Keratinocyte (primary cell): ENCODE data around the gene ITGA11. TPM values are rescaled to one million over a fixed set of nuclear protein-coding genes. Genes with fewer than 3 reads are reported as not detected.

ENCODE experiments used
- DNase-seq: peaks from one replicate; pipeline ENCODE4 v3.0.0-alpha.2; 2011; ENCODE audit warnings: low read depth, missing footprints, low spot score
- FAIRE-seq: peaks from 2 replicates; lab custom pipeline; 2011; peaks lifted over from hg19 to GRCh38; lab: Jason Lieb, UNC
- H2AFZ ChIP-seq: 2 replicates; pipeline ENCODE4 v1.6.0; 2012; ENCODE audit warnings: low read length, control low read depth, inconsistent platforms; ENCODE audit not compliant: control insufficient read depth
- H3K27ac ChIP-seq: 2 replicates; pipeline ENCODE4 v1.5.1; 2011; ENCODE audit warnings: low read length; ENCODE audit not compliant: control insufficient read depth, insufficient read depth
- H3K27me3 ChIP-seq: 3 replicates; pipeline ENCODE4 v1.6.0; 2011; ENCODE audit warnings: low read length; ENCODE audit not compliant: control insufficient read depth, insufficient read depth; ENCODE audit errors: extremely low read depth
- H3K36me3 ChIP-seq, 2 experiments: 2 replicates in 1 of 2; 3 replicates in 1 of 2; pipeline ENCODE4 v1.5.1; 2011; ENCODE audit warnings: low read length in 2 of 2, mild to moderate bottlenecking in 1 of 2; ENCODE audit not compliant: control insufficient read depth in 2 of 2, insufficient read depth in 2 of 2; ENCODE audit errors: extremely low read depth in 1 of 2
- H3K4me1 ChIP-seq: 3 replicates; pipeline ENCODE4 v1.5.1; 2011; ENCODE audit warnings: low read length; ENCODE audit not compliant: control insufficient read depth, insufficient read depth; ENCODE audit errors: extremely low read depth
- H3K4me2 ChIP-seq: 3 replicates; pipeline ENCODE4 v1.6.0; 2011; ENCODE audit warnings: low read depth, low read length; ENCODE audit not compliant: control insufficient read depth, insufficient read depth; ENCODE audit errors: extremely low read depth
- H3K4me3 ChIP-seq, 3 experiments: fragments of 200-600 bp in 1 of 3; sonication (generic) in 1 of 3; 2 replicates in 2 of 3; 3 replicates in 1 of 3; pipeline ENCODE4 v1.5.1; 2011 to 2016; ENCODE audit warnings: low read length in 3 of 3, mild to moderate bottlenecking in 3 of 3, control low read depth in 2 of 3, inconsistent platforms in 1 of 3, low read depth in 1 of 3, mixed read lengths in 1 of 3, mixed run types in 1 of 3, moderate library complexity in 1 of 3; ENCODE audit not compliant: control insufficient read depth in 2 of 3, insufficient read depth in 2 of 3; ENCODE audit errors: extremely low read depth in 1 of 3
- H3K79me2 ChIP-seq: 2 replicates; pipeline ENCODE4 v1.6.0; 2012; ENCODE audit warnings: low read length; ENCODE audit not compliant: control insufficient read depth, insufficient read depth
- H3K9ac ChIP-seq: 3 replicates; pipeline ENCODE4 v1.6.0; 2011; ENCODE audit warnings: low read length; ENCODE audit not compliant: control insufficient read depth, insufficient read depth; ENCODE audit errors: extremely low read depth
- H3K9me1 ChIP-seq: 3 replicates; pipeline ENCODE4 v1.6.0; 2011; ENCODE audit warnings: low read length; ENCODE audit not compliant: control insufficient read depth, insufficient read depth; ENCODE audit errors: extremely low read depth
- H3K9me3 ChIP-seq: 2 replicates; pipeline ENCODE4 v1.5.1; 2012; ENCODE audit warnings: low read depth, low read length; ENCODE audit not compliant: control insufficient read depth
- H4K20me1 ChIP-seq: 3 replicates; pipeline ENCODE4 v1.6.0; 2011; ENCODE audit warnings: low read length; ENCODE audit not compliant: control insufficient read depth, insufficient read depth; ENCODE audit errors: extremely low read depth
- EZH2 ChIP-seq: IDR thresholded peaks from one replicate; pipeline ENCODE4 v1.6.1; 2012; ENCODE audit warnings: inconsistent platforms, mild to moderate bottlenecking, low read length, moderate library complexity
- dilution Hi-C: fragments of 300-500 bp; cut with MboI; formaldehyde crosslinking; loops from one replicate; pipeline ENCODE4 v1.7.0; 2020; ENCODE audit warnings: low sequenced_read_pairs; ENCODE audit not compliant: extremely low pct_ligation_motif_present
- polyA plus RNA-seq, 5 experiments: library from polyadenylated mRNA; depleted of rRNA in 3 of 5; stranded (reverse) in 3 of 5; stranded (forward) in 1 of 5; unstranded in 1 of 5; fragments of >200 nt; gene quantifications; 1 replicate in 1 of 5; 2 replicates in 3 of 5; 3 replicates in 1 of 5; pipeline versions ENCODE4 v1.2.1 to v1.2.3, GENCODE V29; 2011 to 2012; ENCODE audit warnings: missing spikeins in 2 of 5, low read depth in 1 of 5, low replicate concordance in 1 of 5
- TF ChIP-seq, protein P1 (sequence below), 3 experiments: IDR thresholded peaks in 1 of 3; conservative IDR thresholded peaks in 1 of 3; optimal IDR thresholded peaks in 1 of 3; 2 replicates in 2 of 3; 3 replicates in 1 of 3; pipeline versions ENCODE3 to v1.5.1; 2011; ENCODE audit warnings: low read length in 3 of 3, mild to moderate bottlenecking in 3 of 3, moderate library complexity in 2 of 3, control low read depth in 1 of 3, inconsistent platforms in 1 of 3; ENCODE audit not compliant: insufficient read depth in 2 of 3; ENCODE audit errors: extremely low read depth in 1 of 3

Gene ITGA11
- polyA plus RNA-seq, 1 donor (not counting 4 experiments of a cell fraction or from before 2014, with no cell fraction given): not detected

DNA sequence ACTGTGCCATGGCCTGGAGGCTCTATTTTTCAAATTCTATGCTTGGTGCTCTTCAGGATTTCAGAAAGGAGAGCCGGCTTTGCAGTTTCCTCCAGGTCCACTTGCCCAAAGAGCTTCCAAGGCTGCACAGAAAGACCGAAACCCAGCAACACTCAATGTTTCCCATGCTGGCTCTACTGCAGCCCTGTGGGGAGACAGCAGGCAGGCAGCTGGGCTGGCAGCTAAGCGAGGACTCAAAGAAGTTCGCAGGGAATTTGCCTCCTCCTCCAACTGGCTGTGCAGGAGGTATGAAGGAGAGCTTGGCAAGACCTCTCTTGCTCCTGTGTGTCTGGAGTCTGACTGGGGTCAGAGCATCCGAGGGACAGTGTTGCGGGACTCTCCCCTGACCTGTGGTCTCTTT lies 17.4 kb upstream of the ITGA11 start:
- Histone ChIP-seq H3K4me2 (no peak overlapping the region), H3K9me1 (no peaks in the 10 kb centered on the region), H3K9me3 (no peaks in the 10 kb centered on the region), H3K36me3 (no peaks in the 10 kb centered on the region), H4K20me1 (no peaks in the 10 kb centered on the region), H3K9ac (no peak overlapping the region), H2AFZ (no peak overlapping the region), H3K4me1 (no peaks in the 10 kb centered on the region), H3K27ac (no peak overlapping the region), H3K79me2 (no peaks in the 10 kb centered on the region), H3K27me3 (peaks cover 11% of the 10 kb centered on the region), H3K4me3 (no peak overlapping the region)
- no peak for DNase-seq
- dilution Hi-C loops: no loop called here
- FAIRE-seq: no peak
- no peak for TF ChIP-seq EZH2
- TF ChIP-seq, protein P1, sequence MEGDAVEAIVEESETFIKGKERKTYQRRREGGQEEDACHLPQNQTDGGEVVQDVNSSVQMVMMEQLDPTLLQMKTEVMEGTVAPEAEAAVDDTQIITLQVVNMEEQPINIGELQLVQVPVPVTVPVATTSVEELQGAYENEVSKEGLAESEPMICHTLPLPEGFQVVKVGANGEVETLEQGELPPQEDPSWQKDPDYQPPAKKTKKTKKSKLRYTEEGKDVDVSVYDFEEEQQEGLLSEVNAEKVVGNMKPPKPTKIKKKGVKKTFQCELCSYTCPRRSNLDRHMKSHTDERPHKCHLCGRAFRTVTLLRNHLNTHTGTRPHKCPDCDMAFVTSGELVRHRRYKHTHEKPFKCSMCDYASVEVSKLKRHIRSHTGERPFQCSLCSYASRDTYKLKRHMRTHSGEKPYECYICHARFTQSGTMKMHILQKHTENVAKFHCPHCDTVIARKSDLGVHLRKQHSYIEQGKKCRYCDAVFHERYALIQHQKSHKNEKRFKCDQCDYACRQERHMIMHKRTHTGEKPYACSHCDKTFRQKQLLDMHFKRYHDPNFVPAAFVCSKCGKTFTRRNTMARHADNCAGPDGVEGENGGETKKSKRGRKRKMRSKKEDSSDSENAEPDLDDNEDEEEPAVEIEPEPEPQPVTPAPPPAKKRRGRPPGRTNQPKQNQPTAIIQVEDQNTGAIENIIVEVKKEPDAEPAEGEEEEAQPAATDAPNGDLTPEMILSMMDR (optimal IDR thresholded peaks at IDR 0.05 in 1 of 3, IDR thresholded peaks at IDR 0.05 in 1 of 3, conservative IDR thresholded peaks at IDR 0.05 in 1 of 3; ENCODE audit: extremely low read depth in 1 of 3, insufficient read depth in 2 of 3, low read length in 3 of 3): no peak

DNA sequence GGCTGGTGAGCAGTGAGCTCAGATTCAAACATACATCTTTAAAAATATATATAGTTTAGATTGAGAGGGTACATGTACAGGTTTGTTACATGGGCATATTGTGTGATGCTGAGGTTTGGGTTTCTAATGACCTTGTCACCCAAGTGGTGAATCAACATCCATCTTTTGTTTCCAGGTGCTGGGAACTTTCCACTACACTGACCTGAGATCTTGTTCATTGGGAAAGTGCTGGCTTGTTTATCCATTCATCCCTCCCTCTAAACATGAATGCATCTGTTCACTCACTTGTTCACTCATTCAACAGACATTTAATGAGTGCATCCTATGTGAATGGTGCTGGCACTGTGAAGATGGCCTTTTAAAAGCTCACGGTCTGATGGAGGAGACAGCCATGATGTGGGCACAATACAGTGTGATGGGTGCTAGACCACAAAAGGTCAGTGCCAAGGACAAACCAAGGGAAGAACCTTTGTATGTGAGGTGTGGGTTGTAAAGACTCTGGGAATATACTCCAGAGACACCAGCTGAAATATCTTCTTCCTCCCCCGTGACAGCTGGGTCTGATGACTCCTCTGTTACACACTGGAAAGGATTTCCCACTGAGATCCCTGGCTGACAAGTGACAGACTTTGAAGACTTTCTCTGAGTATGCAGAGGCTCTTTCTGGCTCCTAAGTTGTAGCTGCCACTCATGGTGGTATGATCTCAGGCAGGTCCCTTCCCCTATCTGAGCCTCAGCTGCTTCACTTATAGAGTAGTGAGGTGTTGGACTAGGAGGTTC lies 16.2 kb upstream of the ITGA11 start:
- no peak overlapping the region for H3K27ac ChIP-seq
- no peaks in the 10 kb centered on the region for H4K20me1 ChIP-seq
- no peaks in the 10 kb centered on the region for H3K9me3 ChIP-seq
- dilution Hi-C loops: no loop called here
- H3K9ac ChIP-seq: no peak overlapping the region
- peaks cover 11% of the 10 kb centered on the region for H3K27me3 ChIP-seq
- H3K36me3 ChIP-seq: no peaks in the 10 kb centered on the region
- H3K4me1 ChIP-seq: no peaks in the 10 kb centered on the region
- TF ChIP-seq, protein P1 (optimal IDR thresholded peaks at IDR 0.05 in 1 of 3, IDR thresholded peaks at IDR 0.05 in 1 of 3, conservative IDR thresholded peaks at IDR 0.05 in 1 of 3; ENCODE audit: extremely low read depth in 1 of 3, insufficient read depth in 2 of 3, low read length in 3 of 3): no peak
- no peak for TF ChIP-seq EZH2
- H3K9me1 ChIP-seq: no peaks in the 10 kb centered on the region
- DNase-seq: no peak
- H3K4me3 ChIP-seq: no peak overlapping the region
- no peak overlapping the region for H2AFZ ChIP-seq
- no peaks in the 10 kb centered on the region for H3K79me2 ChIP-seq
- FAIRE-seq: no peak
- H3K4me2 ChIP-seq: no peak overlapping the region
